K562 (cell line): ENCODE results near the gene HMGN1. TPM values are rescaled to one million over a fixed set of nuclear protein-coding genes. Genes with fewer than 3 reads are reported as not detected.

Experiments
- BRD4 ChIP-seq: fragments of 200-600 bp; sonication (generic); IDR thresholded peaks from 2 replicates; pipeline ENCODE4 v1.6.1; 2017; ENCODE audit warnings: inconsistent platforms
- ID3 ChIP-seq, 2 experiments: fragments of 250-450 bp in 1 of 2; fragments of 450-650 bp in 1 of 2; sonication (Bioruptor Pico) in 1 of 2; IDR thresholded peaks; 2 replicates each; pipeline versions ENCODE4 v1.6.1 to v1.8.0; 2016 to 2021; ENCODE audit warnings: mild to moderate bottlenecking in 2 of 2, moderate library complexity in 2 of 2, missing compliant biosample characterization in 1 of 2, missing genetic modification characterization in 1 of 2
- MEIS2 ChIP-seq: fragments of 450-650 bp; IDR thresholded peaks from 2 replicates; pipeline ENCODE4 v1.6.1; 2014; ENCODE audit warnings: mild to moderate bottlenecking; ENCODE audit not compliant: partially characterized antibody
- PHF8 ChIP-seq: fragments of 200-600 bp; sonication (generic); IDR thresholded peaks from 2 replicates; pipeline ENCODE4 v1.6.1; 2012; ENCODE audit warnings: mixed run types, mild to moderate bottlenecking, inconsistent platforms, low read length, moderate library complexity, borderline replicate concordance
- RBBP5 ChIP-seq: fragments of 200-600 bp; sonication (generic); IDR thresholded peaks from 2 replicates; pipeline ENCODE4 v1.6.1; 2012; ENCODE audit warnings: borderline replicate concordance, mild to moderate bottlenecking, low read length, control low read depth, inconsistent platforms; ENCODE audit not compliant: insufficient read depth, poor library complexity, severe bottlenecking
- RCOR1 ChIP-seq, 2 experiments: IDR thresholded peaks; 2 replicates each; pipeline ENCODE4 v1.6.1; 2012; ENCODE audit warnings: low read depth in 2 of 2, low read length in 2 of 2, borderline replicate concordance in 1 of 2, improper control_type of control experiment in 1 of 2
- TRIM24 ChIP-seq, 2 experiments: fragments of 450-650 bp; IDR thresholded peaks; 2 replicates each; pipeline ENCODE4 v1.6.1; 2016
- VEZF1 ChIP-seq: fragments of 200-800 bp; sonication (Bioruptor generic); IDR thresholded peaks from 2 replicates; pipeline ENCODE4 v1.6.1; 2017; ENCODE audit warnings: missing genetic modification characterization, missing compliant biosample characterization
- ZBTB34 ChIP-seq: fragments of 250-450 bp; sonication (Bioruptor Pico); IDR thresholded peaks from 2 replicates; pipeline ENCODE4 v1.8.0; 2021; ENCODE audit warnings: mild to moderate bottlenecking, moderate library complexity
- polyA plus RNA-seq, 8 experiments: library from polyadenylated mRNA; depleted of rRNA in 4 of 8; stranded (reverse) in 5 of 8; unstranded in 3 of 8; fragments of >200 nt; fragmentation: Nextera tagmentation in 2 of 8; fragmentation: Illumina TruSeq in 1 of 8; extraction: Ambion mirVana in 2 of 8; extraction: Trizol in 1 of 8; gene quantifications; 2 replicates each; pipeline versions ENCODE4 v1.2.1 to v1.2.3, GENCODE V29; 2011 to 2014; ENCODE audit warnings: inconsistent platforms in 1 of 8, missing spikeins in 1 of 8
- total RNA-seq, 7 experiments: library from RNA; depleted of rRNA in 6 of 7; stranded (reverse); fragments of >200 nt in 6 of 7; fragmentation: Illumina TruSeq in 2 of 7; extraction: Trizol in 2 of 7; gene quantifications; 2 replicates each; pipeline versions ENCODE4 v1.2.1 to v1.2.3, GENCODE V29; 2011 to 2021; ENCODE audit warnings: low replicate concordance in 1 of 7
- TF ChIP-seq, protein P1 (sequence below), 2 experiments: fragments of 450-650 bp in 1 of 2; sonication (generic) in 1 of 2; formaldehyde crosslinking in 1 of 2; IDR thresholded peaks; 2 replicates each; pipeline versions ENCODE4 v1.7.1 to v1.9.0; 2016 to 2022; ENCODE audit warnings: inconsistent platforms in 1 of 2, mild to moderate bottlenecking in 1 of 2, missing genetic modification reagents in 1 of 2

Gene HMGN1
- total and polyA plus RNA-seq, 9 of the 15 experiments (the other 6 are each of a cell fraction or from before 2014, with no cell fraction given), result 124 to 626 (median 498) TPM

DNA sequence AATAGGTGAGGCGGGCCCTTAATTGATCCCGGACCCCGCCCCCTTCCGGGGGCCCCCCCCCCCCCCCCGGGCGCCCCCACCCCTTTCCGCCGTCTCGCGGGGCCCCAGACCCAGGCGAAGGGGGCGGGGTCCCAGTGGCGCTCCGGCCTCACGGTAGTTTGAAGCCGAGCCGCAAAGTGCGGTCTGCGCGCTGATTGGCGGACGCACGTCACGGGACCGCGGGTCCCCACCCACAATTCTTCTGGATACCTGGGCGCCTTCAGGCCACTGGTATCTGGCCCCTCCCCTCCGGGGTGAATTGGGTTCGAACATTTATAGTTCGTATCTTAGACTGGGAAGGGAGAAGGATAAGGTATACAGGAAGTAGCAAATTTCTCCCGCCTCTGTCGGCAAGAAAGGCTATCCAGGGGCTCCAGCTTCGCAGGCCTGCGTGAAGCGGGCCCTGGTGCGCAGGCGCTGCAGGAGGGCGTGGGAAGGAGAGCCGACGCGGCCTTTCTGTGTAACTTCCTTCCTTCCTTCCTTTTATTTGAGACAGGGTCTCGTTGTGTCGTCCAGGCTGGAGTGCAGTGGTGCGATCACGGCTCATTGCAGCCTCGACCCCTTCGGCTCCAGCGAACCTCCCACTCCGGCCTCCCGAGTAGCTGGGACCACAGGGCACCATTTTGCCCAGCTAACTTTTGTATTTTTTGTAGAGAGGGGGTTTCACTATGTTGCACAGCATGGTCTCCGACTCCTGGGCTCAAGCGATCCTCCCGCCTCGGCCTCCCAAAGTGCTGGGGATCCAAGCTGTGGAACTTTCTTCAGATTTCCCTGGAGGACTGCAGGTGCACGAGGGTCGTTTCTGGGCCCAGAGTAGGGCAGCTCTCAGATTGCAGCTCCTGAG lies 564 bp upstream of the HMGN1 start (continued):
- TF ChIP-seq ID3 (CRISPR knock-in tag; IDR thresholded peaks at IDR 0.05) (no peak), ID3 (tag; IDR thresholded peaks at IDR 0.05) (peak; percentile 81; the same call in 1 of the 2 replicates), ZBTB34 (CRISPR knock-in tag) (no peak), PHF8 (peak; percentile 94), BRD4 (peak; percentile 94), MEIS2 (peak; percentile 82), RCOR1 (IDR thresholded peaks at IDR 0.05; ENCODE audit: borderline replicate concordance in 1 of 2, low read depth in 2 of 2, low read length in 2 of 2) (peak in 1 of 2 experiments; percentile 18; a peak in 2 of 4 replicates), VEZF1 (CRISPR knock-in tag) (peak; percentile 99), RBBP5 (peak; percentile 67), TRIM24 (IDR thresholded peaks at IDR 0.05) (peak in 1 of 2 experiments; percentile 53; a peak in 1 of 4 replicates)
- TF ChIP-seq, protein P1, sequence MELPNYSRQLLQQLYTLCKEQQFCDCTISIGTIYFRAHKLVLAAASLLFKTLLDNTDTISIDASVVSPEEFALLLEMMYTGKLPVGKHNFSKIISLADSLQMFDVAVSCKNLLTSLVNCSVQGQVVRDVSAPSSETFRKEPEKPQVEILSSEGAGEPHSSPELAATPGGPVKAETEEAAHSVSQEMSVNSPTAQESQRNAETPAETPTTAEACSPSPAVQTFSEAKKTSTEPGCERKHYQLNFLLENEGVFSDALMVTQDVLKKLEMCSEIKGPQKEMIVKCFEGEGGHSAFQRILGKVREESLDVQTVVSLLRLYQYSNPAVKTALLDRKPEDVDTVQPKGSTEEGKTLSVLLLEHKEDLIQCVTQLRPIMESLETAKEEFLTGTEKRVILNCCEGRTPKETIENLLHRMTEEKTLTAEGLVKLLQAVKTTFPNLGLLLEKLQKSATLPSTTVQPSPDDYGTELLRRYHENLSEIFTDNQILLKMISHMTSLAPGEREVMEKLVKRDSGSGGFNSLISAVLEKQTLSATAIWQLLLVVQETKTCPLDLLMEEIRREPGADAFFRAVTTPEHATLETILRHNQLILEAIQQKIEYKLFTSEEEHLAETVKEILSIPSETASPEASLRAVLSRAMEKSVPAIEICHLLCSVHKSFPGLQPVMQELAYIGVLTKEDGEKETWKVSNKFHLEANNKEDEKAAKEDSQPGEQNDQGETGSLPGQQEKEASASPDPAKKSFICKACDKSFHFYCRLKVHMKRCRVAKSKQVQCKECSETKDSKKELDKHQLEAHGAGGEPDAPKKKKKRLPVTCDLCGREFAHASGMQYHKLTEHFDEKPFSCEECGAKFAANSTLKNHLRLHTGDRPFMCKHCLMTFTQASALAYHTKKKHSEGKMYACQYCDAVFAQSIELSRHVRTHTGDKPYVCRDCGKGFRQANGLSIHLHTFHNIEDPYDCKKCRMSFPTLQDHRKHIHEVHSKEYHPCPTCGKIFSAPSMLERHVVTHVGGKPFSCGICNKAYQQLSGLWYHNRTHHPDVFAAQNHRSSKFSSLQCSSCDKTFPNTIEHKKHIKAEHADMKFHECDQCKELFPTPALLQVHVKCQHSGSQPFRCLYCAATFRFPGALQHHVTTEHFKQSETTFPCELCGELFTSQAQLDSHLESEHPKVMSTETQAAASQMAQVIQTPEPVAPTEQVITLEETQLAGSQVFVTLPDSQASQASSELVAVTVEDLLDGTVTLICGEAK (IDR thresholded peaks at IDR 0.05), result peak; percentile 79
- TF ChIP-seq, protein P1 (CRISPR knock-in tag; IDR thresholded peaks at IDR 0.05), result no peak
